ENCODE measurements around the gene CHRDL1.

Gene CHRDL1

GRCh38 chrX:110759785-110760184 is 35.8 kb downstream of the CHRDL1 start:
- no peak overlapping the region for H3K4me3 ChIP-seq (ENCODE audit: low read depth, low read length)
- TF ChIP-seq CTCF (IDR thresholded peaks at IDR 0.05; ENCODE audit: borderline replicate concordance, insufficient read depth, low read depth, low read length): no peak

DNA sequence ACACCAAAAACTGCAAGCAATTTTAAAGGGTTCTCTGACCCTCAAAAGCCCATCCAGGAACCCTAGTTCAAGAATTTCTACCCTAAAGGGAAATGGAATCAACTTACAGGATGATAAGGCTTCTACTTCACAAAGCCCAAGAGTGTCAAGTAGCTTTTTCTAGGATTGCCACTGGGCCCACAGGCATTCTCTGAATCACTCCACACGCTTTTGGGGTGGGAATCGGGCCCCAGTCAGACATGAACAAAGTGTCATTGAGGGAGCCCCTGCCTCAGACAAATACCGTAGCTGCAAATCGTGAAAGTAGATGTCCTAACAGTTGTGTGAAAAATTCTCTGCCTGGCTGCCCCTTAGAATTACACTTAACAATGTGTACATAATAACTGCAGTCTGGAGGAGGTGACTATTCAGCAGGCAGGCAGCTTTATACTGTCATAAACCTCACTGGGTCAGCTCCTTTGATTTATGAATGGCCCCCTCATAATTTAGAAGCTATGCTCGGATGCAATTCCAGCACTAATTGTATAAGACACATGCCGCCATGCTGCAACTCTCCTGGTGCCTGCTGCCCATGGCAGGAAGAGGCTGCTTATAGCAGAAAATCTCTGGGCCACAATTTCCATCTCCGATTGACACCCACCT is 36.7 kb downstream of the CHRDL1 start:
- no peak for TF ChIP-seq CTCF (IDR thresholded peaks at IDR 0.05; ENCODE audit: borderline replicate concordance, insufficient read depth, low read depth, low read length)
- no peak overlapping the region for H3K4me3 ChIP-seq (ENCODE audit: low read depth, low read length)

DNA sequence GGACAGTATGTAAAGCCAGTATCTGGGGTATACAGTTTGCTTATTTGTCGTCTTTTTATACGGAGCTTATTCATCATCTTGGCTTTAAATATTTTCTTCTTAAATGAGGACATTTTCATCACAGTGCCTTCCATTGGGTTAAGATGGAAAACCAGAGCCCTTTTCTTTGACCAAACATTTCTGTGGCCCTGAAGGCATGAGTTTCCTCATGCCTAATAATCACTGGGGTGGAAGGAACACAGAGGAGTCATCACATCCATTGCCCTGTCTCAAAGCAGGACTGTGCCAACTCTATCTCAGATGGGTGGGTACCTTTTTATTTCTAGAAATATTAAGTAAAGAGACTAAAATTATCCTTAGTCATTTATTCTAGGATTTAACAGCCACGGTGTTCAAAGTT is 40.0 kb downstream of the CHRDL1 start:
- H3K4me3 ChIP-seq (ENCODE audit: low read depth, low read length): no peak overlapping the region
- no peak for TF ChIP-seq CTCF (IDR thresholded peaks at IDR 0.05; ENCODE audit: borderline replicate concordance, insufficient read depth, low read depth, low read length)

- no peak for TF ChIP-seq CTCF (IDR thresholded peaks at IDR 0.05; ENCODE audit: borderline replicate concordance, insufficient read depth, low read depth, low read length)
- H3K4me3 ChIP-seq (ENCODE audit: low read depth, low read length): no peak overlapping the region
Observed at GRCh38 chrX:110755061-110755460, 40.6 kb downstream of the CHRDL1 start.

GRCh38 chrX:110750526-110751189 is 45.0 kb downstream of the CHRDL1 start:
- TF ChIP-seq CTCF (IDR thresholded peaks at IDR 0.05; ENCODE audit: borderline replicate concordance, insufficient read depth, low read depth, low read length): no peak

GRCh38 chrX:110748256-110748806 is 47.3 kb downstream of the CHRDL1 start:
- no peak for TF ChIP-seq CTCF (IDR thresholded peaks at IDR 0.05; ENCODE audit: borderline replicate concordance, insufficient read depth, low read depth, low read length)
- no peak overlapping the region for H3K4me3 ChIP-seq (ENCODE audit: low read depth, low read length)

More at GRCh38 chrX:110750526-110751189, 45.0 kb downstream of the CHRDL1 start:
- H3K4me3 ChIP-seq (ENCODE audit: low read depth, low read length): no peak overlapping the region

DNA sequence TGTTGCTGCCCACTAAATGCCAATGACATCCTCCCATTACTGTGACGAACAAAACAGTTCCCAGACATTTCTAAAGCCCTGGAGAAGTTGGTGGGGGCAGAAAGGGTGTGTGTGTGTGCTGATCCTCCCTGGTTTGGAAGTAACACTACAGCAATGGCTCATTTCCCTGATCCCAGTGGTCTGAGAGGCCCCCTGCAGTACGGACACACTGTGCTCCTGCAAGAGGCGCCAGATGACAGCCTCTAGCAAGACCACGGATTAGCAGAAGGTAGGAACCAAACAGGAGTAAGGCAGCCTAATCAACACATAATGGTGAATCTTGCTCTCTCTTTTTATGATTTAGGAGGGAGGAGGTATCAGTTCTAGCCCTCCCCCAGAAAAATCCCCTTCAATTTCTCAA is 49.6 kb downstream of the CHRDL1 start:
- H3K4me3 ChIP-seq (ENCODE audit: low read depth, low read length): no peak overlapping the region
- no peak for TF ChIP-seq CTCF (IDR thresholded peaks at IDR 0.05; ENCODE audit: borderline replicate concordance, insufficient read depth, low read depth, low read length)
